Stimulated activated naive CD8-positive, alpha-beta T cell treated with anti-CD3 and anti-CD28 coated beads, Interleukin-15, amount 100 ng/mL, for 72 hours (primary cell): Measurements from ENCODE around the gene YWHAE.
"Not testable (repeated sequence)": the region's sequence is repeated elsewhere in the genome, so short reads cannot be mapped to it uniquely, and the experiment has no call there.

Experiments used
- ATAC-seq: fragments of 150-1000 bp; cut with Tn5 transposase; 2 replicates; pipeline ENCODE4 v1.10.0; 2021; ENCODE audit warnings: mild to moderate bottlenecking, moderate library complexity
- DNase-seq, 2 donors: peaks; one replicate each; pipeline ENCODE4 v3.0.0; 2021 to 2022
- H3K27ac Mint-ChIP-seq, 2 donors: one replicate each; pipeline ENCODE4 v1.8.0; 2022; ENCODE audit warnings: mild to moderate bottlenecking in 2 of 2, mixed read lengths in 2 of 2, moderate library complexity in 2 of 2
- H3K27me3 Mint-ChIP-seq: one replicate; pipeline ENCODE4 v1.8.0; 2022; ENCODE audit warnings: mixed read lengths
- H3K4me1 Mint-ChIP-seq: one replicate; pipeline ENCODE4 v1.8.0; 2022; ENCODE audit warnings: mild to moderate bottlenecking, mixed read lengths
- H3K4me3 Mint-ChIP-seq, 2 donors: one replicate each; pipeline ENCODE4 v1.8.0; 2022; ENCODE audit warnings: mild to moderate bottlenecking in 2 of 2, mixed read lengths in 2 of 2, moderate library complexity in 1 of 2
- H3K9me3 Mint-ChIP-seq, 2 donors: one replicate each; pipeline ENCODE4 v1.8.0; 2022; ENCODE audit warnings: mixed read lengths in 2 of 2

Gene YWHAE

DNA sequence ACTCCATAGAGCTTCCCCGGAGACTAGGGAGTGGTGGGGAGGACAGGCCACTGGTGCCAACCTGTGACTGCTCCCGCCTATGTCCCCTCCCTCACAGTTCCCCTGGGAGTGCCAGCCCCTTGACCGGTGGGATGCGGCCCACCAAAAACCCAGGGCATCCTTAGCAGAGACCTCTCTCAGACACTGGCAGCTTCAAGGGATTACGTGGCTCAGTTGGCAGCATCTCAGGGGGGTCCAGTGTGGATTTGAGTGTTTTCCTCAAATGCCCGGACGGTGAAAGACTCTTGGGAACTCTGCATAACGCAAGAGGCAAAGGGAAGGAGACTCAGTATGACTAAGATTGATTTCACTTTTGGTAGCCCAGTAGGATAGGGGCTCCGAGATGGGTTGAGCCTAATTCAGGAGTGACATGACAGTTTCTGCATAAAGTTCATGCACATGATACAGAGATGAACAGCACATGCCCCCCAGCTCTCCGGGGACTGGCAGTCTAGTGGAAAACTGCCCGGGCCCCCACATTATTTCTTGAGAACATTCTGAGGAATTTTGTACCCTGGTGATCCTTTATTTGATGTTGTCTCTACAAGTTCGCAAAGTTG lies 70.2 kb downstream of the YWHAE start:
- Mint-ChIP-seq H3K27me3 (no peaks in the 10 kb centered on the region), H3K4me1 (peaks cover 13% of the 10 kb centered on the region), H3K27ac (no peak overlapping the region), H3K4me3 (no peak overlapping the region), H3K9me3 (no peaks in the 10 kb centered on the region)
- DNase-seq, result no peak
- no peak for ATAC-seq

DNA sequence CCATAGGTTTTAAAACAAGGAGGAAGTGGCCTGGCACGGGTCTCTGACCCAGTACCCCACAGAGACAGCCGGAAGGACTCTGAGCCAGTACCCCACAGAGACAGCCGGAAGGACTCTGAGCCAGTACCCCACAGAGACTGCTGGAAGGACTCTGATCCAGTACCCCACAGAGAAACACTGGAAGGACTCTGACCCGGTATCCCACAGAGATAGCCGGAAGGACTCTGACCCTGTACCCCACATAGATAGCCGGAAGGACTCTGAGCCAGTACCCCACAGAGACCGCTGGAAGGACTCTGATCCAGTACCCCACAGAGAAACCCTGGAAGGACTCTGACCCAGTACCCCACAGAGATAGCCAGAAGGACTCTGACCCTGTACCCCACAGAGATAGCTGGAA lies 71.6 kb downstream of the YWHAE start:
- H3K27ac Mint-ChIP-seq, result no peak overlapping the region
- H3K4me3 Mint-ChIP-seq, result no peak overlapping the region
- peaks cover 13% of the 10 kb centered on the region for H3K4me1 Mint-ChIP-seq
- ATAC-seq (no peak), DNase-seq (no peak)
- peaks cover 14% of the 10 kb centered on the region for H3K27me3 Mint-ChIP-seq
- no peaks in the 10 kb centered on the region for H3K9me3 Mint-ChIP-seq

DNA sequence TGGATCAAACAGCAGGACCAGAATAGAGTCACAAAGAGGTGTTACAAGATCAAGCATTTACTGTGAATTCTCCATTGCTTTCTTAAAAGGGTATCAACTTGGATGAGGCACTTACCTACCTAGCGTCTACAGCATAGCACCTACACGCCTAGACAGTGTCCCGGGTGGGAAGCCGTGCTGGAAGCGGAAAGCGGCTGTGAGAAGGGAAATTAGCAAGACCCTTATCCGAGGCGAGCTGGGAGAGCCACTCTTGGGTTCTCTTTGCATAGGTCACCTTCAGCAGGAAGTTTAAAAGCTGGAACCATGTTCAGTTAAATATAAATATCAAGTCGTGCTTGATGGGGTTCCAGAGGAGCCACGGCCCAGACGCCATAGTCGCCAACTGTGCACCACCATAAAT lies 74.3 kb downstream of the YWHAE start:
- no peak for DNase-seq
- no peaks in the 10 kb centered on the region for H3K9me3 Mint-ChIP-seq
- H3K4me3 Mint-ChIP-seq, result no peak overlapping the region
- H3K27ac Mint-ChIP-seq, result no peak overlapping the region
- no peaks in the 10 kb centered on the region for H3K4me1 Mint-ChIP-seq
- H3K27me3 Mint-ChIP-seq, result peaks cover 23% of the 10 kb centered on the region
- ATAC-seq, result no peak

DNA sequence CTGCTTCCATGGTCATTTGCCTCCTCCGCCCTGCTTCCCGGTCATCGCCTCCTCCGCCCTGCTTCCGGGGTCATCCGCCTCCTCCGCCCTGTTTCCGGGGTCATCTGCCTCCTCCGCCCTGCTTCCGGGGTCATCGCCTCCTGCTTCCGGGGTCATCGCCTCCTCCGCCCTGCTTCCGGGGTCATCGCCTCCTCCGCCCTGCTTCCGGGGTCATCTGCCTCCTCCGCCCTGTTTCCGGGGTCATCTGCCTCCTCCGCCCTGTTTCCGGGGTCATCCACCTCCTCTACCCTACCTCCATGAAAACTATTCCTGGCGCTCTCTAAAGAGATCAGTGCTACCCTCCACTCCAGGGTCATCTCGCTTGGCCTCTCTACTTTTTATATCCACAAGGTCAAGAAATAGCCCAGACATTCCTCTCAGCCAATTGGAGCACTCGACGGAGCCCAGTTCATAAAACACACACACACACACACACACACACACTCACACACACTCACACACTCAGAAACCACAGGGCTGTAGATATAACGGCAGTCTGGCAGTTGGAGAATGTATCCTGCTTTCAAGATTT lies 75.7 kb downstream of the YWHAE start:
- H3K4me3 Mint-ChIP-seq, result no peak overlapping the region
- H3K4me1 Mint-ChIP-seq, result no peaks in the 10 kb centered on the region
- DNase-seq (no peak), ATAC-seq (no peak)
- no peak overlapping the region for H3K27ac Mint-ChIP-seq
- peaks cover 35% of the 10 kb centered on the region for H3K27me3 Mint-ChIP-seq
- no peaks in the 10 kb centered on the region for H3K9me3 Mint-ChIP-seq

DNA sequence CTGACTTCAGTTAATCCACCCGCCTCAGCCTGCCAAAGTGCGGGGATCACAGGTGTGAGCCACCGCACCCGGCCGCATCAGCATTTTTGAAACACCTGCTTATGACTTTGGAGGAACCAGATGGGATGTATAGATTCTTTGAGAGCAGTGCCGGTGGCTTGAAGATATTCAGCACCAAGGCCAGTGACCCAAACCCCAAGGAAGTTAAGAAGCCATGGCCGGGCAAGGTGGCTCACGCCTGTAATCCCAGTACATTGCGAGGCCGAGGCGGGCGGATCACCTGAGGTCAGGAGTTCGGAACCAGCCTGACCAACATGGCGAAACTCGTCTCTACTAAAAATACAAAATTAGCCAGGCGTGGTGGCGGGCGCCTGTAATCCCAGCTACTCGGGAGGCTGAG lies 76.7 kb downstream of the YWHAE start:
- DNase-seq (no peak), ATAC-seq (no peak)
- no peak overlapping the region for H3K4me3 Mint-ChIP-seq
- H3K9me3 Mint-ChIP-seq, result no peaks in the 10 kb centered on the region
- no peaks in the 10 kb centered on the region for H3K4me1 Mint-ChIP-seq
- peaks cover 41% of the 10 kb centered on the region for H3K27me3 Mint-ChIP-seq
- no peak overlapping the region for H3K27ac Mint-ChIP-seq

DNA sequence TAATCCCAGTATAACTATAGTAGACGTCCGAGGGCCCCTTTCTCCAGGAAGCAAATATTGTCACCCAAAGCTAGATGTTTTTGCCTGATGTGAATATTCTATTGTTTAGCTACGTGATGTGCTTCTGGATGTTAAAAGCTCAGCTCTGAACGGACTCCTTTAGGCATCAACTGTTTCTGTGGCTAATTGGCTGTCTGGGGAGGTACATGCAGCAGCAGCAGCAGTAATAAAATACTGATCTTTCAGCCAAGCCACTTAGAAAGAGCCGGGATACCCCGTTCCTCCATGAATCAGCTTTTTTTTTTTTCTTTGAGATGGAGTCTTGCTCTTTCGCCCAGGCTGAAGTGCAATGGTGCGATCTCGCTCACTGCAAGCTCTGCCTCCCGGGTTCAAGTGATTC lies 77.5 kb downstream of the YWHAE start:
- no peak overlapping the region for H3K4me3 Mint-ChIP-seq
- H3K4me1 Mint-ChIP-seq, result no peaks in the 10 kb centered on the region
- H3K27me3 Mint-ChIP-seq, result peaks cover 41% of the 10 kb centered on the region
- no peak for ATAC-seq
- no peak for DNase-seq
- H3K9me3 Mint-ChIP-seq, result no peaks in the 10 kb centered on the region
- H3K27ac Mint-ChIP-seq, result no peak overlapping the region

DNA sequence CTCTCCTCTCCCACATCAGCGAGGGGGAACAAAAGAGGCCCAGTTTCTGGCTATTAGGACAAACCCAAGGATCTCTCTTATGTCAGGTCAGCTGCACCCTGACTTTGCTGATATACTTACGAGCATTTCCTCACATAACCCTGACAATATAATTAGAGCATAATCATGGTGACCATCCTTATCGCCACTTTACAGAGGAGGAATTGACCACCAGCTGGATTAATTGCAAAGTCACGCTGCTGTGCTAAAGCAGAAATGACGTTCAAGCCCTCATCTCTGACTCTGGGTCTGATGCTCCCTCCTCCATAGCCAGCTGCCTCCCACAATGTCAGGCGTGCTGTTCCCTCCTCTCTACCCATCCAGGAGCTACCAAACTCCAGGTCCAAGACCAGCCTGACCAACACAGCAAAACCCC lies 78.0 kb downstream of the YWHAE start:
- ATAC-seq (no peak), DNase-seq (no peak)
- no peaks in the 10 kb centered on the region for H3K9me3 Mint-ChIP-seq
- no peak overlapping the region for H3K4me3 Mint-ChIP-seq
- peaks cover 41% of the 10 kb centered on the region for H3K27me3 Mint-ChIP-seq
- H3K27ac Mint-ChIP-seq, result no peak overlapping the region
- no peaks in the 10 kb centered on the region for H3K4me1 Mint-ChIP-seq

DNA sequence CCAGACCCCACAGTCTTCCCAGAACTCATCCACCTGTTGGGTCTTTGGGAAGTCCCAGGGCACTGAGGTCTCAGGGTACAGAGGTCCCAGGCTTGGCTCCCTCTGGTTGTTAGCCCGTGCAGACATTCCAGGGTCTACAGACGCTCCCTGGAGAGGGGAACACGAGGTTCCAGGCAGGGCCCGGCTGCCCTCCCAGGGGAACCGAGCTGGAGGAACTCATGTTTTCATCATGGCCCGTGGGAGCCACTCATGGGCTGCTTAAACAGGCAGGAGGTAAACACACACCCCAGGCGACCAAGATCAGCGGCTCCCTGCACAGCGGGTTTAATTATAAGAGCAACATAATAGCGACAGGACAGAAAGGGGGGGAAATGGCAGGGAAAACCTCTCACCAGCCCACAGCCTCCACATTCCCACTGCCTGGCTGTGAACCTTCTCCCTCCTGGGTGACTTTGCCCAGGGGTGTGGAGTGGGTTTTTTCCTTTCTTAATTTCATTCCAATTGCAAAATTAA lies 84.1 kb downstream of the YWHAE start:
- ATAC-seq (no peak), DNase-seq (no peak)
- peak overlapping the region in 1 of 2 donors; percentile 21 for H3K27ac Mint-ChIP-seq
- H3K4me1 Mint-ChIP-seq, result no peaks in the 10 kb centered on the region
- no peak overlapping the region for H3K4me3 Mint-ChIP-seq
- H3K27me3 Mint-ChIP-seq, result peaks cover 47% of the 10 kb centered on the region
- no peaks in the 10 kb centered on the region for H3K9me3 Mint-ChIP-seq

DNA sequence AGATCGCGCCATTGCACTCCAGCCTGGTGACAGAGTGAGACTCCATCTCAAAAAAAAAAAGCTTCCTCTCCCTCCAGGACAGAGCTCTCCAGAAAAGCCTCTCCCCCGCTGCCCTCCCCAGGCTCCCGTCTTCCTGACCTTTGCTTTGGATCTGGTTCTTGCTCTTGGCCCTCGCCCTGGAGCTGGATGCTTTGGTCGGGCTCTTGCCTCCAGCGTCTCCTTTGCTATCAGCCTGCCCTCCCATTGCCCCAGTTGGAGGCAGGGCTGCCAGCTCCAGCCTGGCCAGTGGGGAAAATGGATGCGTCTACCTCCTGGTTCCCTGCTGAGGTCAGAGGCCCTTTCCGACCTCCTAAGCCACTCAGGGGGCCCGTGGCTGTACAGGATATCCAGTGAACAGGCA lies 84.6 kb downstream of the YWHAE start:
- H3K27ac Mint-ChIP-seq, result peak overlapping the region in 1 of 2 donors; percentile 21
- ATAC-seq, result no peak
- no peak overlapping the region for H3K4me3 Mint-ChIP-seq
- H3K27me3 Mint-ChIP-seq, result peaks cover 42% of the 10 kb centered on the region
- DNase-seq, result no peak
- H3K9me3 Mint-ChIP-seq, result no peaks in the 10 kb centered on the region
- no peaks in the 10 kb centered on the region for H3K4me1 Mint-ChIP-seq

DNA sequence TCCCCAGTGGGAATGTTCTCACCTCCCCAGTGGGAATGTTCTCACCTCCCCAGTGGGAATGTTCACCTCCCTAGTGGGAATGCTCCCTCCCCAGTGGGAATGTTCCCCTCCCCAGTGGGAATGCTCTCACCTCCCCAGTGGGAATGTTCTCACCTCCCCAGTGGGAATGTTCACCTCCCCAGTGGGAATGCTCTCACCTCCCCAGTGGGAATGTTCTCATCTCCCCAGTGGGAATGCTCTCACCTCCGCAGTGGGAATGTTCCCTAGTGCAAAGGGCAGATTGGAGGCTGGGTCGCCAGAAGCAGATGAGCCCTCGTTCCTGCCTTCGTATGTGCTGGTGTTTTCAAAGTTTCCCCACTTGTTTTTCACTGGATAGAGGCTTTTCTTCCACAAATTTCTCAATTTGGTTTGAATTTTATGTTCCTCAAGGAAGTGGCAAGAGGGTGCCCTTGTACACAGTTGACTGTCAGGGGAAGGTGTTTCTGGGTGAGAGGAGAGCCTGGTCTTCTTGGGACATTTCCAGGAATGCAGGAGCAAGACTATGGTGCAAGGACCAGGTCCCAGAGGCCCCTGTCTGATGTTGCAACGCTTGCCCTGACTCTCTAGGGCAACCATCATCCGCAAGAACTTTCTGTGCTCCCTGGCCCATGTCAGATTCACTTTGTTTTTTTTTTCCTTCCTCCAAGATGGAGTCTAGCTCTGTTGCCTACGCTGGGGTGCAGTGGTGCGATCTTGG lies 86.6 kb downstream of the YWHAE start:
- Mint-ChIP-seq H3K4me1 (no peaks in the 10 kb centered on the region), H3K9me3 (no peaks in the 10 kb centered on the region), H3K27ac (no peak overlapping the region), H3K4me3 (no peak overlapping the region), H3K27me3 (peaks cover 27% of the 10 kb centered on the region)
- DNase-seq (no peak), ATAC-seq (no peak)

DNA sequence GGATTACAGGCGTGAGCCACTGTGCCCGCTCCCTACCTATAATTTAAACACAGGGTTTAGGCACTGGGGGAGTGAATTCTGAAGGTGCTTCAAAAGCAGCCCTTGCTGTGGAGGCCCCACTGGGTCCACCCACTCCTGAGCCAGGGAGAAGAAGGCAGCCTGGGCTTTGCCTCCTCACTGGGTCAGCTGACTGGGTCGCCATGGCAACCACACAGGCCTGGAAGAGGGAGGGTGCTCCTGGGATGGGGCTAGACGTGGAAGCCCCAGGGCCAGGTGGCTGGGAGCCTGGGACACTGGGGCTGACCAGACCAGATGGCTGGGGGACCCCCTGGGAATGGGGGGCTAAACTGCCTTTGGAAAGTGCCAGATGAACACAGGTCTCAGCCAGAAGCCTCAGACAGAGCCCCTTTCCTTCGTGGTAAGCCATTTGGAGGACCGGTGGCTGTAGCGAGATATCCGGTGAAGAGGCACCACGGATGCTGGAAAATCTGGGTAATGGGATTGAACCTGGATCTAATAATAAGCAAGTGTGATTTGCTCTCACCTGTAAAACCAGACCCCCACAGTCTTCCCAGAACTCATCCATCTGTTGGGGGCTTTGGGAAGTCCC lies 87.7 kb downstream of the YWHAE start:
- no peak overlapping the region for H3K27ac Mint-ChIP-seq
- no peaks in the 10 kb centered on the region for H3K4me1 Mint-ChIP-seq
- H3K9me3 Mint-ChIP-seq, result no peaks in the 10 kb centered on the region
- peak; percentile 37 to 56 for DNase-seq
- H3K27me3 Mint-ChIP-seq, result peaks cover 35% of the 10 kb centered on the region
- ATAC-seq, result peak; percentile 82
- no peak overlapping the region for H3K4me3 Mint-ChIP-seq

DNA sequence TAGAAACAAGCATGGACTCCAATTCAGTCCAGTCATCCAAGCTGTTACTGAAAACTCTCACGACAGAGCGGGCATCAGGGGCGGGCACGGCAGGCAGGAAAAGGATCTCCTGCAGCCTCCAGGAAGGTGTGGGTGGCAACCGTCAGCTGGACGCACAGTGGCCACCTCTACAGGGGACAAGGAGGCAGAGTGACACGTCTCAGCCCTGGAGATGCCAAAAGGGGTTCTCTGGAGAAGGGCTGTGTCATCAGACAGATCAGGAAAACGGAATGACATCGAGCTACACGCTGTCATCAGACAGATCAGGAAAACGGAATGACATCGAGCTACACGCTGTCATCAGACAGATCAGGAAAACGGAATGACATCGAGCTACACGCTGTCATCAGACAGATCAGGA lies 92.2 kb downstream of the YWHAE start:
- not testable (repeated sequence) for DNase-seq, H3K9me3 Mint-ChIP-seq, H3K27ac Mint-ChIP-seq, ATAC-seq, H3K4me3 Mint-ChIP-seq, H3K4me1 Mint-ChIP-seq
- H3K27me3 Mint-ChIP-seq, result peaks cover 45% of the 10 kb centered on the region

DNA sequence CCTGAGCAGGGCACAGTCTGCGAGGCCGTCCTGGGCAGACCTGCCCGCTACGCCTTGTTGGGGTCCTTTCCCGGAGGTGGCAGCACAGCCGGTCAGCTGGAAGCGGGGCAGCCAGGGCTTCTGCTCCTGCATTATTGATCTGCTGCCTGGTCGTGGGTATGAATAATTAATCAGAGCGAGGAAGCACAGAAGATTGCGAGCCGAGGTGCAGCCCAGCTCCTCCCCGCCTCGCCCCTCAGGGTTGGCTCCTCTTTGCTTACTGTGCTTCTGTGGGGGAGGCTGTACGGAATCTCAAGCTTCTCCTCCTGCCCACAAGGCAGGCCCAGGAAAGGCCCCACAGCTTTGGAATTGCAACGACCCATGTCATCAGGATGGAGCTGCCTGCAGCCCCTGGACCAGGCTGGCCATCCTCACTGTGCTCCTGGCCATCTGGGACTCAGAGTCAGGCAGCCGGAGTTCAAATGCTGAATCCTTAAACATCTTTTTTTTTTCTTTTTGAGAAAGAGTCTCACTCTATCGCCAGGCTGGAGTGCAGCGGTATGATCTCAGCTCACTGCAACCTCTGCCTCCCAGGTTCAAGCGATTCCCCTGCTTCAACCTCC lies 95.0 kb downstream of the YWHAE start:
- Mint-ChIP-seq H3K4me3 (no peak overlapping the region), H3K27me3 (peaks cover 63% of the 10 kb centered on the region), H3K9me3 (no peaks in the 10 kb centered on the region), H3K27ac (peak overlapping the region in 1 of 2 donors; percentile 56), H3K4me1 (no peaks in the 10 kb centered on the region)
- DNase-seq (no peak), ATAC-seq (no peak)

DNA sequence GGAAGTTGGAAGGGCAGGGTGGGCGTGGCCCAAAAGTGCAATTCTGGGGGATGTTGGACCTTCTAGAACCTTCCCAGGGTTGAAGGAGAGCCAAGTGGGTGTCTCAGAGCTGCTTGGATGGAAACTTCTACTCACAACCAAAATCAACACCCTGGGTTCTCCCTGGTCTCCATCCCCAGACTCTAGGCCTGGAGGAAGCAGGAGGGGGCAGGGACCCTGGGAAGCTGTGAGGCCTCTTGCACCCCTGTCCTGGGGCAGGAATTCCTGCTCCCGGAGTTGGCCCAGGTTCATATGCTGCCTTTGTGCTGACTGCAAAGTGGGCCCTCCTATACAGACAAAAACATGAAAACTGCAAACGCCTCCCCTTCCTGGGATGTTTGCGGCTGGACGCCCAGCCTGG lies 95.5 kb downstream of the YWHAE start:
- no peak overlapping the region for H3K4me3 Mint-ChIP-seq
- no peaks in the 10 kb centered on the region for H3K9me3 Mint-ChIP-seq
- peaks cover 69% of the 10 kb centered on the region for H3K27me3 Mint-ChIP-seq
- peak overlapping the region in 1 of 2 donors; percentile 56 for H3K27ac Mint-ChIP-seq
- no peaks in the 10 kb centered on the region for H3K4me1 Mint-ChIP-seq
- ATAC-seq (no peak), DNase-seq (no peak)

DNA sequence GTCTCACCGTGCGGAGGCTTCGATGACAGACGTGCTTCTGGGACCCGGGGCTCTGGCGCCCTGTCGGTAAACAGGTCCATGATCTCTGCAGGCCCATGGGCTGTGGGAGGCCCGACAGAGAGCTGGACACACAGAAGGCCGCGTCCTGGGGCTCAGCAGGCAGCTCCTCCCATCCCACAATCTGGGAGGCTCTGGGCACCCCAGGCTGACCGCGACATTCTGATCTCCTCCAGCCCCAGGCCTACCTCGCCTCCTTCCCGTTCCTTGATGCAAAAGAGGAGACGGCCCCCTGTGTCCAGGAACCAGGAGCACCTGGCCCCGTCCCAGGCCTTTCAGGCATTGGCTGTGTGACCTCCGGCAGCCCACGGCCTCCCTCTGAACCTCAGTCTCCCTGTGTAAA lies 97.3 kb downstream of the YWHAE start:
- Mint-ChIP-seq H3K9me3 (no peaks in the 10 kb centered on the region), H3K27ac (no peak overlapping the region), H3K27me3 (peaks cover 82% of the 10 kb centered on the region), H3K4me3 (no peak overlapping the region), H3K4me1 (peaks cover 15% of the 10 kb centered on the region)
- no peak for ATAC-seq
- no peak for DNase-seq

DNA sequence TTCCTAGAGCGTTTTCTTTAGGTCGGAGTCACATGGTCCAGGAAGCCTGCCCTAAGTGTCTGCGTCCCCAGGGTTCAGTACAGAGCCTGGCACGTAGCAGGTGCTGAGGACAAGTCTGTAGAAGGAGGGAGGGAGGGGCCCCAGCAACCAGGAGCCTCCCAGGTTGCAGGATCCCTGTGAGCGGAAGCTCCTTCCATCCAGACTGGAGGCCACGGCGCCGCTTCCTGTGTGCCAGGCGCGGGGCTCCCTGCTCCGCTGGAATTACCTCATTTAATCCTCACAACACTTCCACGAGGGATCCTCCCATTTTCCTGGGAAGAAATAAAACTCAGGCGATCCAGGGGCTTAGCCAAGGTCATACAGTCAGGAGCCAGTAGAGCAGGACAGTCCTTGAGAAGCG lies 98.5 kb downstream of the YWHAE start:
- Mint-ChIP-seq H3K4me1 (peaks cover 16% of the 10 kb centered on the region), H3K27ac (no peak overlapping the region), H3K9me3 (no peaks in the 10 kb centered on the region), H3K27me3 (peaks cover 82% of the 10 kb centered on the region), H3K4me3 (no peak overlapping the region)
- ATAC-seq (no peak), DNase-seq (no peak)
